Esophagus muscularis mucosa (tissue), 3 donors: ENCODE results near the gene NAA80.

Experiments
- POLR2A ChIP-seq: fragments of 450-650 bp; IDR thresholded peaks from one replicate; pipeline ENCODE4 v1.6.1; 2017; ENCODE audit warnings: antibody characterized with exemption, moderate library complexity, mild to moderate bottlenecking, low read depth
- POLR2AphosphoS5 ChIP-seq, 2 donors: sonication (generic); formaldehyde crosslinking; IDR thresholded peaks; one replicate each; pipeline ENCODE4 v1.6.1; 2017; ENCODE audit warnings: antibody characterized with exemption in 2 of 2
- TF ChIP-seq, protein P1 (sequence below), 3 experiments: fragments of 200-600 bp in 2 of 3; fragments of 450-650 bp in 1 of 3; sonication (generic) in 2 of 3; IDR thresholded peaks; one replicate each; pipeline ENCODE4 v1.5.1; 2017 to 2019; ENCODE audit warnings: antibody characterized with exemption in 3 of 3, mild to moderate bottlenecking in 2 of 3, moderate library complexity in 1 of 3

DNA sequence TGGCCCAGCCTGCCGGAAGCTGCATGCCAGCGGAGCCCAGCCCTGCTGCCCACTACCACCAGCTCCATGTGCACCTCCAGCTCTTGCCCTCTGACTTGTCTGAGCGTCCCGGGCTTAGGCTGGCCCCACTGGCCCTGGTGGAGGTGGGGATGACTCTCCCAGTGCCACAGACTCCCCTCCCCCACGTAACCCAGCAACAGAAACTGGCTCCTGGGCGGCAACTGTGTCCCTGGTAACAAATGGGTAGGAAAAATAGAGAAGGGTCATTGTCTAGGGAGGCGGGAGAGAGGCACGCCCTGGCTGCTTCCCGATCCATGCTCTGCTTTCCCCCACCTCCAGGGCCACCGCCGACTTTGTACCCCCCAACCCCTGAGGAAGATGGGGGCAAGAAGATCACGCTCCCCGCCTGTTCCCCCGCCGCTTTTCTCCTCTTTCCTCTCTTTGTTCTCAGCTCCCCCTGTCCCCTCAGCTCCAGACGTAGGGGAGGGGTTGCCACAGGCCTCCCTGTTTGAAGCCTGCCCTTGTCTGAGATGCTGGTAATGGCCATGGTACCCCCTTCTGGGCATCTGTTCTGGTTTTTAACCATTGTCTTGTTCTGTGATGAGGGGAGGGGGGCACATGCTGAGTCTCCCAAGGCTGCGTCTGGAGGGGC is 41.0 kb downstream of the NAA80 start:
- no peak for TF ChIP-seq POLR2AphosphoS5 (IDR thresholded peaks at IDR 0.05)
- TF ChIP-seq, protein P1, sequence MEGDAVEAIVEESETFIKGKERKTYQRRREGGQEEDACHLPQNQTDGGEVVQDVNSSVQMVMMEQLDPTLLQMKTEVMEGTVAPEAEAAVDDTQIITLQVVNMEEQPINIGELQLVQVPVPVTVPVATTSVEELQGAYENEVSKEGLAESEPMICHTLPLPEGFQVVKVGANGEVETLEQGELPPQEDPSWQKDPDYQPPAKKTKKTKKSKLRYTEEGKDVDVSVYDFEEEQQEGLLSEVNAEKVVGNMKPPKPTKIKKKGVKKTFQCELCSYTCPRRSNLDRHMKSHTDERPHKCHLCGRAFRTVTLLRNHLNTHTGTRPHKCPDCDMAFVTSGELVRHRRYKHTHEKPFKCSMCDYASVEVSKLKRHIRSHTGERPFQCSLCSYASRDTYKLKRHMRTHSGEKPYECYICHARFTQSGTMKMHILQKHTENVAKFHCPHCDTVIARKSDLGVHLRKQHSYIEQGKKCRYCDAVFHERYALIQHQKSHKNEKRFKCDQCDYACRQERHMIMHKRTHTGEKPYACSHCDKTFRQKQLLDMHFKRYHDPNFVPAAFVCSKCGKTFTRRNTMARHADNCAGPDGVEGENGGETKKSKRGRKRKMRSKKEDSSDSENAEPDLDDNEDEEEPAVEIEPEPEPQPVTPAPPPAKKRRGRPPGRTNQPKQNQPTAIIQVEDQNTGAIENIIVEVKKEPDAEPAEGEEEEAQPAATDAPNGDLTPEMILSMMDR (IDR thresholded peaks at IDR 0.05), result no peak
- no peak for TF ChIP-seq POLR2A
